MM.1S (cell line): ENCODE data around the gene IQGAP2.

Experiments
- DNase-seq: peaks from one replicate; pipeline ENCODE4 v3.0.0-alpha.2; 2015
- H2AFZ ChIP-seq: fragments of 300-600 bp; sonication (generic); 2 replicates; pipeline ENCODE4 v1.6.0; 2016; ENCODE audit warnings: antibody characterized with exemption, low read length
- H3F3A ChIP-seq: fragments of 300-600 bp; sonication (generic); 2 replicates; pipeline ENCODE4 v1.6.1; 2016; ENCODE audit warnings: mild to moderate bottlenecking, antibody characterized with exemption, low read length, moderate library complexity, mixed read lengths; ENCODE audit not compliant: insufficient read depth
- H3K27ac ChIP-seq: fragments of 300-600 bp; sonication (generic); 2 replicates; pipeline ENCODE4 v1.5.1; 2016; ENCODE audit warnings: mild to moderate bottlenecking, low read length
- H3K27me3 ChIP-seq: fragments of 300-600 bp; sonication (generic); replicated peaks from 2 replicates; pipeline ENCODE4 v1.6.0; 2016; ENCODE audit warnings: low read length; ENCODE audit not compliant: insufficient read depth
- H3K36me3 ChIP-seq: fragments of 300-600 bp; sonication (generic); replicated peaks from 2 replicates; pipeline ENCODE4 v1.6.1; 2016; ENCODE audit warnings: mild to moderate bottlenecking, low read length, mixed read lengths; ENCODE audit not compliant: insufficient read depth
- H3K4me1 ChIP-seq: fragments of 300-600 bp; sonication (generic); 2 replicates; pipeline ENCODE4 v1.6.1; 2016; ENCODE audit warnings: low read length, mixed read lengths
- H3K4me2 ChIP-seq: fragments of 300-600 bp; sonication (generic); 2 replicates; pipeline ENCODE4 v1.6.0; 2016; ENCODE audit warnings: low read depth, low read length
- H3K4me3 ChIP-seq: fragments of 300-600 bp; sonication (generic); 2 replicates; pipeline ENCODE4 v1.5.1; 2016; ENCODE audit warnings: low read length, mixed read lengths
- H3K79me2 ChIP-seq: fragments of 300-600 bp; sonication (generic); 2 replicates; pipeline ENCODE4 v1.6.1; 2016; ENCODE audit warnings: mixed run types, low read length, mixed read lengths
- H3K9ac ChIP-seq: fragments of 300-600 bp; sonication (generic); 2 replicates; pipeline ENCODE4 v1.6.1; 2016; ENCODE audit warnings: low read length, mixed read lengths
- H3K9me2 ChIP-seq: fragments of 300-600 bp; sonication (generic); replicated peaks from 2 replicates; pipeline ENCODE4 v1.6.1; 2016; ENCODE audit warnings: mild to moderate bottlenecking, low read length, mixed read lengths; ENCODE audit not compliant: insufficient read depth
- H3K9me3 ChIP-seq: fragments of 300-600 bp; sonication (generic); replicated peaks from 2 replicates; pipeline ENCODE4 v1.6.1; 2016; ENCODE audit warnings: mild to moderate bottlenecking, low read length, mixed read lengths; ENCODE audit not compliant: insufficient read depth
- H4K20me1 ChIP-seq: fragments of 300-600 bp; sonication (generic); 2 replicates; pipeline ENCODE4 v1.6.1; 2016; ENCODE audit warnings: mild to moderate bottlenecking, low read length, moderate library complexity, mixed read lengths; ENCODE audit not compliant: insufficient read depth
- EZH2 ChIP-seq: fragments of 300-600 bp; sonication (generic); optimal IDR thresholded peaks from 2 replicates; pipeline ENCODE3; 2017; ENCODE audit warnings: low read depth, mild to moderate bottlenecking, antibody characterized with exemption, low read length, mixed read lengths
- EZH2phosphoT487 ChIP-seq: fragments of 300-600 bp; sonication (generic); IDR thresholded peaks from 2 replicates; pipeline ENCODE4 v1.6.1; 2018; ENCODE audit warnings: antibody characterized with exemption, low read length
- TF ChIP-seq, protein P1 (sequence below): fragments of 300-600 bp; sonication (generic); IDR thresholded peaks from 2 replicates; pipeline ENCODE4 v1.5.1; 2016; ENCODE audit warnings: antibody characterized with exemption, low read length, mixed read lengths

Gene IQGAP2

GRCh38 chr5:76402251-76402885, 717 bp upstream of the IQGAP2 start:
- H3K79me2 ChIP-seq, result peaks cover 39% of the 10 kb centered on the region
- H3K4me1 ChIP-seq, result peaks cover 33% of the 10 kb centered on the region
- H3K4me3 ChIP-seq, result peak overlapping the region; percentile 79
- H3K27me3 ChIP-seq, result no peaks in the 10 kb centered on the region
- peak overlapping the region; percentile 99 for H3K27ac ChIP-seq
- H3K9me2 ChIP-seq, result no peaks in the 10 kb centered on the region
- no peaks in the 10 kb centered on the region for H4K20me1 ChIP-seq
- no peaks in the 10 kb centered on the region for H3K9me3 ChIP-seq
- H3K36me3 ChIP-seq, result no peaks in the 10 kb centered on the region
- H3K4me2 ChIP-seq, result peak overlapping the region; percentile 96
- peak overlapping the region; percentile 97 for H3K9ac ChIP-seq
- DNase-seq, result peak; percentile 90
- peak overlapping the region; percentile 58 for H2AFZ ChIP-seq
- H3F3A ChIP-seq, result peaks cover 55% of the 10 kb centered on the region
- TF ChIP-seq EZH2 (no peak), EZH2phosphoT487 (no peak)
- TF ChIP-seq, protein P1, sequence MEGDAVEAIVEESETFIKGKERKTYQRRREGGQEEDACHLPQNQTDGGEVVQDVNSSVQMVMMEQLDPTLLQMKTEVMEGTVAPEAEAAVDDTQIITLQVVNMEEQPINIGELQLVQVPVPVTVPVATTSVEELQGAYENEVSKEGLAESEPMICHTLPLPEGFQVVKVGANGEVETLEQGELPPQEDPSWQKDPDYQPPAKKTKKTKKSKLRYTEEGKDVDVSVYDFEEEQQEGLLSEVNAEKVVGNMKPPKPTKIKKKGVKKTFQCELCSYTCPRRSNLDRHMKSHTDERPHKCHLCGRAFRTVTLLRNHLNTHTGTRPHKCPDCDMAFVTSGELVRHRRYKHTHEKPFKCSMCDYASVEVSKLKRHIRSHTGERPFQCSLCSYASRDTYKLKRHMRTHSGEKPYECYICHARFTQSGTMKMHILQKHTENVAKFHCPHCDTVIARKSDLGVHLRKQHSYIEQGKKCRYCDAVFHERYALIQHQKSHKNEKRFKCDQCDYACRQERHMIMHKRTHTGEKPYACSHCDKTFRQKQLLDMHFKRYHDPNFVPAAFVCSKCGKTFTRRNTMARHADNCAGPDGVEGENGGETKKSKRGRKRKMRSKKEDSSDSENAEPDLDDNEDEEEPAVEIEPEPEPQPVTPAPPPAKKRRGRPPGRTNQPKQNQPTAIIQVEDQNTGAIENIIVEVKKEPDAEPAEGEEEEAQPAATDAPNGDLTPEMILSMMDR, result no peak

DNA sequence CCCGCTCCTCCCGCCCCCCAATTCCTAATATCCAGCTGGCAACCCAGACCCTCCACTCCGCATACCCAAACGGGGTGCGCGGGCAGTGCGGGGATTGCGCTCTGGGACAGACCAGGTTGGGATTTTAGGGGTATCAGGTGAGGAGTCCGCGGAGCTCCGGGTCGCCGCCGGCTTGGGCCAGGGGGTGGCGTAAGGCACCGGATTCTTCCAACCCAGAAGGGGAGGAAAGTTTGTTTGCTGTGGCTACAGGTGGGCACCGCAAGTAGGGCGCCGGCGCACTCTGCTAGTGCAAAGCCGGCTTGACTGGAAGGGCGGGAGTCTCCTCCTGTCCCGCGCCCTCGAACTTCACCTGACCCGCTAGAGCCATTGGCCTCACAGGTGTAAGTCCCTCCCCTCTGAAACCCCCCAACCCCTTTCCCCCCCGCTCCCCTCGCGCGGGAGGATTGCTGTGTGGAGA, 709 bp downstream of the IQGAP2 start:
- Histone ChIP-seq H3K4me1 (peaks cover 35% of the 10 kb centered on the region), H4K20me1 (no peaks in the 10 kb centered on the region), H3K4me2 (peak overlapping the region; percentile 96), H3K27me3 (no peaks in the 10 kb centered on the region), H3K4me3 (peak overlapping the region; percentile 79), H3K9me2 (no peaks in the 10 kb centered on the region), H3F3A (peaks cover 55% of the 10 kb centered on the region), H3K9me3 (no peaks in the 10 kb centered on the region), H2AFZ (peak overlapping the region; percentile 35), H3K36me3 (no peaks in the 10 kb centered on the region), H3K27ac (peak overlapping the region; percentile 99), H3K79me2 (peaks cover 53% of the 10 kb centered on the region), H3K9ac (peak overlapping the region; percentile 97)
- TF ChIP-seq, protein P1, result peak; percentile 51
- no peak for TF ChIP-seq EZH2phosphoT487
- peak; percentile 75 for DNase-seq

- Histone ChIP-seq H3K9me3 (no peaks in the 10 kb centered on the region), H3K27ac (peak overlapping the region; percentile 99), H3K79me2 (peaks cover 60% of the 10 kb centered on the region), H3K9me2 (no peaks in the 10 kb centered on the region), H2AFZ (peak overlapping the region; percentile 35), H3K4me2 (peak overlapping the region; percentile 96), H3K4me1 (peaks cover 35% of the 10 kb centered on the region), H3K4me3 (peak overlapping the region; percentile 79), H4K20me1 (no peaks in the 10 kb centered on the region), H3F3A (peaks cover 55% of the 10 kb centered on the region), H3K36me3 (no peaks in the 10 kb centered on the region), H3K9ac (peak overlapping the region; percentile 97), H3K27me3 (no peaks in the 10 kb centered on the region)
- TF ChIP-seq, protein P1, result peak; percentile 21; the same call in 1 of the 2 replicates
- TF ChIP-seq EZH2, result no peak
- no peak for TF ChIP-seq EZH2phosphoT487
- peak; percentile 79 for DNase-seq
These were observed 1.4 kb downstream of the IQGAP2 start for GRCh38 chr5:76404223-76405211.
